SW 1271 (cell line): ENCODE results near the gene AHCYL1.

Source experiments
- DNase-seq, 2 experiments: peaks; one replicate each; lab custom pipeline; 2025; lab: John Stamatoyannopoulos, UW

Gene AHCYL1

GRCh38 chr1:109976762-109977161 is 7.8 kb upstream of the AHCYL1 start:
- DNase-seq = no peak

DNA sequence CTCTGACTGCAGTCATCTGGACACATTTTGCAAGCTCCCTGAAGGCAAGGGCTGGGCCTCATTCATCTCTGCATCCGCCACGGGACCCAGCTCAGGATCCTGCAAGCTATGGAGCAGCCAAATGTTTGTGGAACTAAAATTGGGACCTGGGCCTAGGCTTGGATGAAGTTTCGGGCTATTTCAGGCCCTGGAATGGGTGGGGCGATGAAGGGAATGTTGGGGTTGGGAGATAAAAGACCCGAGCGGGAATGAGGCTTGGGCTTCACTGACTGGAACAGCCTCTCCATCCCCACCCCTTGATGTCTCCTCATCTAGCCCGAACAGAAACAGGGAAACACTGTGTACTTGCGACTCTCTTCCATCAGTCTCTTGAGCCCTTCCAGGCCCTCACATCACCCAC is 7.3 kb upstream of the AHCYL1 start:
- no peak for DNase-seq

GRCh38 chr1:109977657-109978378 is 6.7 kb upstream of the AHCYL1 start:
- DNase-seq = no peak

GRCh38 chr1:109978761-109979488 is 5.6 kb upstream of the AHCYL1 start:
- no peak for DNase-seq

GRCh38 chr1:109979489-109980091 is 5.0 kb upstream of the AHCYL1 start:
- DNase-seq = peak in 1 of 2 experiments; percentile 32

GRCh38 chr1:109980324-109981003 is 4.1 kb upstream of the AHCYL1 start:
- peak in 1 of 2 experiments; percentile 14 for DNase-seq

DNA sequence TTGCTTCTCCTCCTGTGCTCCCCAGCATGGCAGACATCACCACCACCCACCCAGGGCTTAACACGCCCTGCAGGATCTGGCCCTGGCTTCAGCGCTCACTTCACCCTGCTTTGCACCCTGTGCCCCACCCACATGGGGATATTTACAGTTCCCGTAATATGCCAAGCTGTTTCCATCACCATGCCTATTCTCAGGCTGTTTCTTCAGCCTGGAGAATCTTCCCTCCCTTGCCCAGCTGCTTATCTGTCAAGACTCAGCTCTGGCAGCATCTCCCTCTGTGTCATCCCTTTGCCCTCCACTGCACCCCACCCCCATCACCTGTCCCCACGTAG is 3.6 kb upstream of the AHCYL1 start:
- no peak for DNase-seq

DNA sequence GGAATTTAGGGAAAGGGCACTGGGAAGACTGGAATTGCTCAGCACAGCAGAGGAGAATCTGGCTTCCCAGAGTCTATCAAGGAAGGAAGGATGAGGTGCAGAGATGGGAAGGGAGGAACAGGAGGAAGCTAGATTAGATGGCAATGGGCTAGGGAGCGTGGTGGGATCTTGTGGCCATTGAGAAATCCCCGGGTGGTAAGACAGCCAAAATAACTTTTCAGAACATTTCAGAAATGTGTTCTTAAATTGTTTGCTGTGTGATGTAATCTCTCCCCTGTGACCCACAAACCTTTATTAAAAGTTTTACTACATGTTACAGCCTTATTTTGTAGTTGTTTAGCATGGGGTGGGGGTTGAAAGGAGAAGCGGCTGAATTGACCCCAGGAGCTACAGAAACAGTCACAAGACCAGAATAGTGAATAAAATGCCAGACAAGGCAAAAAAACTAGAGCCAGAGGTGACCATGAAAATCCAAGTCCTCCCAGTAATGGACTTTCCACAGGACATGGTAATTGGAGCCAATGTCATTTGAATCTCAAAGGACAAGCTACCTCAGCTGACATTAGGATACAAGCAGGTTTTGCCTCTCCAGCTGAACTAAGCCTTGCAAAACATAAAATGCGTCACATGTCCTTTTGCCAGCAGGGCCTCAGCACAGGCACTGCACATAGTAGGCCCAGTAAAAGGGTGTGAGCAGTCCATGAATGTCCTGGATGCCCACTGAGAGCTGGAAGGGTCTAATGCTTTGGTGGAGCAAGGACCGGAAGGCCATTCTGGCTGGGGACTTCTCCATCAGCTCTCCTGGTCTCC is 980 bp upstream of the AHCYL1 start:
- no peak for DNase-seq

DNA sequence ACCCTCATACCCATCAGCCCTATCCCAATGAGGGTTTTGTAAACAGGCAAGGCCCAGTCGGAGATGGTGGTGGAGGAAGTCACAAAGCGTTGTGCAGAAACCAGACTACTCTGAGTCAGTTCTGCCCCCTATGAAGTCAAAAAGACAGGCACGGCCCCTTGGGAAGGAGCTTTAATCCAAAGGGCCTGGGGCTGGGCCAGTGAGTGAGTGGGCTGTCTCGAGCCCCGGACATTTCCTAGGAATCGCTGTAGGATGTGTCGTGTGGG is 442 bp upstream of the AHCYL1 start:
- no peak for DNase-seq

DNA sequence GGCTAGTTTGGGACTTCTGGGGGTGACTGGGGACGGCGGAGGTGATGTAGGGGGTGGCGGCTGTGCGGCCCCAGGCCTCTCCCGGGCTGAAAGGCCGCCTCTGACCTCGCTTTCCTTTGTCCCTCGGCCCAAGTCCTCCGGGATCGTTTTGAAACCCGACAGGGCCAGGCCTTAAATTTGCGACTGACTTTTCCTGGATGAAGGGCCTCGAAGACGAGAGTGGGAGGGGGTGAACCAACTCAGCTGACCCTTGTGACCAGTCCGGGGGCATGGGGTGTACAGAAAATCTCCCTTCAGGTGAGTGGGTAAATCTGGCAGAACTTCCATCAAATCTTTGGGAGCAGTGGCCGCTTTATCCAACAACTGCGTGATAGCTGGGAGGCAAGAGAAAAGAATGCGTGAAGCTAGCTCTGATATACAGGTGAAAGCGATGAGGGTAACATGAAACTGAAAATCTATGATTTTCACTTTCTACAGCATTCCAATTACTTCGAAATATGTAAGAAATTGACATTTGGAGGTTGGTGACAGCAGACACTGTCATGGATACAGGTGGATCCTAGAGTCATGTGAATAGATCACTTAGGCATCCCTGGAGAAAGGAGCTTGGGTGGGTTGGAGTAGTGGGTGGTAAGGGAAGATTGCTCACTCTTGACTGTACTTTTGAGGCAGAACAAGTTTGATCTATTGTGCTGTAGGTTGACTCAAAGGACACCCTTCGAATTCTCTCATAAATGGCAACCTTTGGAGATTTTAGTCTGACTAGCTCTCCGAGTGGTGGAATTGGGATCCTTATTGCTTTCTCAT is 885 bp downstream of the AHCYL1 start:
- no peak for DNase-seq

- DNase-seq = no peak
Measured at GRCh38 chr1:109986054-109986444, 1.5 kb downstream of the AHCYL1 start.

DNA sequence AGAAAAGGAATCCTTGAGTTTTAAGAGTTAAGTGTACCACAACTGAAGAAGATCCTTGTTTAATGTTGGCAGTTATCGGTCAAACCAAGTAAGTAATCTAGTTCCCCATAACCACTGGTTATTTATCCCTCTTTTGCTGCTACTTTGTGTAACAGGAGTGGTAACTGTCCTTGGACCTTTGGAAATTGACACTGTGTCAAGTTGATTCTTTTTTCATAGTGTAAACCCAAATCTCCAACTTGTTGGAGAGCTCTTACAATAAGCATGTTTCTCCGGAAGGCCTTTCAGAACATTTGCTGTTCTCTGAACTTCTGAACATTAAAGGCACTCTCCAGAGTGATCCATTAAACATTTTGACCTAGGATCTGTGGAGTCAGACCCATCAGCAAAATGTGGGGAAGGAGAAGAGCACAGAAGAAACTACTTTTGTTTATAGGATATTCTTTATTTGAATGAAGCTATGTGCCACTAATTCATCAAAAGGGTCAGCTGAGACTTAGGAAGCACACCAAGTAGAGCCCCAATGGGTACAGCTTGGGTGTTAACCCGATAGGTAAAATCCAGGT is 3.9 kb downstream of the AHCYL1 start:
- DNase-seq = no peak

GRCh38 chr1:109989506-109990301 is 5.1 kb downstream of the AHCYL1 start:
- no peak for DNase-seq

DNA sequence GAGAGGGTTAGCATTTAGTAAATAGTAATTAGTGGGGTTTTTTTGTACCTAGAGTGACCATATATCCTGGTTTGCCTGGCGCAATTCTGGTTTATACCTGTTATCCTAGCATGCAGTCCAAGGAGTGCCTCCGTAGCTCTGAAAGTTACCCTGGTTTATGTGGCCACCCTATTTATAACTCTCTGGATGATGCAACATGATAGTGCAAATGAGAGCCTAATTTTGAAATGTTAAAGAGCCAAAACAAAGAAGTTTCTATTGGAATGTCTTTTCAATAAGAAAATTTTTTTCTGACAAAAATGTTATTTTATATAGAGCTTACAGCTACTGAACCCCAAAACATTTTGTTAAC is 5.7 kb downstream of the AHCYL1 start:
- DNase-seq = no peak

DNA sequence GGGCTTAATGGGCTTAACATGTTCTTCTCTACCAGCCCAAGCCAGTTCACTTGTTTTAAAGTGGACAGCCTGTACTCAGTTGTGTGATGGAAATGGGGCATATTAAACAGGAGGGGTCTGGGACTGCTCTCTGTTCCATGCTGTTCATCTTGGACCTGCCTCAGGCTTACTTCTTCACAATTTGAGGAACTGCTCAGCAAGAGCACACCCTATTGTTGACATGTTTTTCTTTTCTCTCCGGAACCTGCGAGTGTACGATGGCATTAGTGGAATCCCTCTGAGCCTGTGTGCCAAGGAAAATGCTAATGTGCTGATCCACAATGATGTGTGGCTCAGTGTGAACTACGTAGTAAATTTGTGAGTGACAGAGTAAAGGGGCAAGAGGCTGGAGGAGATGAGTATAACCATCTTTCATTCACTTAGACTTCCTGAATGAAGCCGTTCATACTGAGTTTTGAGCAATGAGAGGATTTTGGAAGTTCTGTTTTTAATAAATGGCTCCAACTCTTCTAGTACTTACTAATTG is 6.9 kb downstream of the AHCYL1 start:
- DNase-seq = no peak

DNA sequence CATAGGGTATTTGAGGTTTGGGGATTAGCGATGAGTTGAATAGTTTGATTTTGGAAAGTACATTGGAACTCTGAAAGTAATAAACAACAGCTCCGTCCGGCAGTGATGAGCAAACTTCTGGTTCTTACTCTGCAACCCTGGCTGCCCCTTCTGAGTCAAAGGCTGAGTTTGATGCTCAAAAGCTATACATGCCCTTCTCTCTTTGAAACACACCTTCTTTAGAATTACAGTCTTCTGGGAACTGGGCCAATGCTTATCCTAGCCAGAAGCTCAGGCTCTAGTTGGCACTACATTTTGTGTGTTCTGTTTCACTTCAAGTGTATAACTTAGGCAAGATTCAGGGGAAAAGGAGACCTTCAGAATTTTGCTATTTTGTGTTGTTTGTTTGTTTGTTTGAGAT is 9.3 kb downstream of the AHCYL1 start:
- DNase-seq = no peak

GRCh38 chr1:109994654-109995053 is 10.1 kb downstream of the AHCYL1 start:
- no peak for DNase-seq

GRCh38 chr1:109995536-109995935 is 11.0 kb downstream of the AHCYL1 start:
- DNase-seq = no peak

- DNase-seq = no peak
Measured at GRCh38 chr1:109996476-109996875, 11.9 kb downstream of the AHCYL1 start.
